Thyroid gland (tissue), 4 donors: ENCODE data around the gene OPRM1.

Experiments used
- POLR2A ChIP-seq, 2 donors: fragments of 450-650 bp; IDR thresholded peaks; one replicate each; pipeline ENCODE4 v1.6.1; 2017; ENCODE audit warnings: antibody characterized with exemption in 2 of 2, mild to moderate bottlenecking in 2 of 2, moderate library complexity in 1 of 2
- TF ChIP-seq, protein P1 (sequence below), 6 experiments: fragments of 200-600 bp in 3 of 6; fragments of 450-650 bp in 3 of 6; sonication (generic) in 3 of 6; IDR thresholded peaks; one replicate each; pipeline ENCODE4 v1.5.1; 2016 to 2019; ENCODE audit warnings: antibody characterized with exemption in 6 of 6, mild to moderate bottlenecking in 2 of 6, inconsistent platforms in 1 of 6, moderate library complexity in 1 of 6

- TF ChIP-seq, protein P1, sequence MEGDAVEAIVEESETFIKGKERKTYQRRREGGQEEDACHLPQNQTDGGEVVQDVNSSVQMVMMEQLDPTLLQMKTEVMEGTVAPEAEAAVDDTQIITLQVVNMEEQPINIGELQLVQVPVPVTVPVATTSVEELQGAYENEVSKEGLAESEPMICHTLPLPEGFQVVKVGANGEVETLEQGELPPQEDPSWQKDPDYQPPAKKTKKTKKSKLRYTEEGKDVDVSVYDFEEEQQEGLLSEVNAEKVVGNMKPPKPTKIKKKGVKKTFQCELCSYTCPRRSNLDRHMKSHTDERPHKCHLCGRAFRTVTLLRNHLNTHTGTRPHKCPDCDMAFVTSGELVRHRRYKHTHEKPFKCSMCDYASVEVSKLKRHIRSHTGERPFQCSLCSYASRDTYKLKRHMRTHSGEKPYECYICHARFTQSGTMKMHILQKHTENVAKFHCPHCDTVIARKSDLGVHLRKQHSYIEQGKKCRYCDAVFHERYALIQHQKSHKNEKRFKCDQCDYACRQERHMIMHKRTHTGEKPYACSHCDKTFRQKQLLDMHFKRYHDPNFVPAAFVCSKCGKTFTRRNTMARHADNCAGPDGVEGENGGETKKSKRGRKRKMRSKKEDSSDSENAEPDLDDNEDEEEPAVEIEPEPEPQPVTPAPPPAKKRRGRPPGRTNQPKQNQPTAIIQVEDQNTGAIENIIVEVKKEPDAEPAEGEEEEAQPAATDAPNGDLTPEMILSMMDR (IDR thresholded peaks at IDR 0.05), result no peak
- TF ChIP-seq POLR2A (IDR thresholded peaks at IDR 0.05), result no peak
These were observed 218.0 kb downstream of the OPRM1 start for GRCh38 chr6:154257067-154257466.
